HG02938 (cell line): Measurements from ENCODE around the gene ZNF285.
"Not testable (repeated sequence)": the region's sequence is repeated elsewhere in the genome, so short reads cannot be mapped to it uniquely, and the experiment has no call there.

Source experiments
- ATAC-seq: cut with Tn5 transposase; IDR thresholded peaks from one replicate; pipeline ENCODE4 v1.9.1; 2021; ENCODE audit warnings: mild to moderate bottlenecking, moderate library complexity; ENCODE audit not compliant: unreplicated experiment

Gene ZNF285

GRCh38 chr19:44401139-44402115, at the start of gene ZNF285:
TSS of gene ZNF285 (minus strand) at chr19:44401608. CDS start at chr19:44397213, 4,395 bp downstream.
- no peak for ATAC-seq

GRCh38 chr19:44447916-44448674, 46.7 kb upstream of the ZNF285 start, which contains the start of gene ZNF229:
TSS of gene ZNF229 (minus strand) at chr19:44448472. CDS start at chr19:44442847, 5,625 bp downstream.
- ATAC-seq = no peak

GRCh38 chr19:44438441-44438840, 37.0 kb upstream of the ZNF285 start:
- ATAC-seq = no peak

GRCh38 chr19:44435441-44435840, 34.0 kb upstream of the ZNF285 start:
- no peak for ATAC-seq

GRCh38 chr19:44430956-44431355, 29.5 kb upstream of the ZNF285 start:
- no peak for ATAC-seq

GRCh38 chr19:44415553-44415952, 14.1 kb upstream of the ZNF285 start:
- ATAC-seq = not testable (repeated sequence)

- not testable (repeated sequence) for ATAC-seq
These were observed 12.1 kb downstream of the ZNF285 start for GRCh38 chr19:44389268-44389667.

GRCh38 chr19:44374789-44375188, 26.6 kb downstream of the ZNF285 start:
- no peak for ATAC-seq

GRCh38 chr19:44371815-44372480, 29.5 kb downstream of the ZNF285 start:
- no peak for ATAC-seq

- ATAC-seq = no peak
These were observed 34.4 kb downstream of the ZNF285 start for GRCh38 chr19:44367024-44367423.

- ATAC-seq = no peak
These were observed 44.9 kb downstream of the ZNF285 start, which contains the start of gene ZNF112 for GRCh38 chr19:44356383-44357111. TSS of gene ZNF112 (minus strand) at chr19:44356680. CDS start at chr19:44340539, 16,141 bp downstream.

- no peak for ATAC-seq
These were observed 54.9 kb downstream of the ZNF285 start for GRCh38 chr19:44346556-44346955.

- no peak for ATAC-seq
These were observed 55.4 kb downstream of the ZNF285 start for GRCh38 chr19:44345959-44346358.

- no peak for ATAC-seq
These were observed 57.2 kb downstream of the ZNF285 start for GRCh38 chr19:44344255-44344654.

GRCh38 chr19:44341794-44342193, 59.6 kb downstream of the ZNF285 start:
- no peak for ATAC-seq

GRCh38 chr19:44334639-44335038, 66.8 kb downstream of the ZNF285 start:
- not testable (repeated sequence) for ATAC-seq
